Measurements from ENCODE around the gene VSNL1. TPM values are rescaled to one million over a fixed set of nuclear protein-coding genes. Genes with fewer than 3 reads are reported as not detected.

VSNL1 gene
- polyA plus RNA-seq, 3 donors: not detected

DNA sequence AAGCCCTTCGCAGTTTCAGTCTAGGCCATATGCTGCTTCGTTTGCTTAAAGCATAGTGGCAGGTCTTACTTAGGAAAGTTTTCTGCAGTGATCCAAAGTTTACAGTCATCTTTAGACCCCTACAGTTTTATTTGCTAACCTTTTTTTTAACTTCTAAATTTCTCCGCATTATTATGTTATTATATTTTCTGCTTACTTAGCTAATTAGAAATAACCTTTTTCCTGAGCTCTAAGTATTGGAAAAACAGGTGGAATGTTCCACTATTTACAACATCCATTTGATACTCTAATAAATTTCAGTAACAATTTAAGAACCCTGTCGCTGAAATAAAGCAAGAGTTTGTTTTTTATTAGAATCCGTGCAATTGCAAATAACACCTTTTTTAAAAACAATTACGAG lies 18.2 kb upstream of the VSNL1 start:
- WGBS (ENCODE audit: insufficient coverage): no CpG with 5 or more reads among the region's 6 CpGs
- H3K36me3 Mint-ChIP-seq: no peaks in the 10 kb centered on the region
- TF ChIP-seq, protein P1, sequence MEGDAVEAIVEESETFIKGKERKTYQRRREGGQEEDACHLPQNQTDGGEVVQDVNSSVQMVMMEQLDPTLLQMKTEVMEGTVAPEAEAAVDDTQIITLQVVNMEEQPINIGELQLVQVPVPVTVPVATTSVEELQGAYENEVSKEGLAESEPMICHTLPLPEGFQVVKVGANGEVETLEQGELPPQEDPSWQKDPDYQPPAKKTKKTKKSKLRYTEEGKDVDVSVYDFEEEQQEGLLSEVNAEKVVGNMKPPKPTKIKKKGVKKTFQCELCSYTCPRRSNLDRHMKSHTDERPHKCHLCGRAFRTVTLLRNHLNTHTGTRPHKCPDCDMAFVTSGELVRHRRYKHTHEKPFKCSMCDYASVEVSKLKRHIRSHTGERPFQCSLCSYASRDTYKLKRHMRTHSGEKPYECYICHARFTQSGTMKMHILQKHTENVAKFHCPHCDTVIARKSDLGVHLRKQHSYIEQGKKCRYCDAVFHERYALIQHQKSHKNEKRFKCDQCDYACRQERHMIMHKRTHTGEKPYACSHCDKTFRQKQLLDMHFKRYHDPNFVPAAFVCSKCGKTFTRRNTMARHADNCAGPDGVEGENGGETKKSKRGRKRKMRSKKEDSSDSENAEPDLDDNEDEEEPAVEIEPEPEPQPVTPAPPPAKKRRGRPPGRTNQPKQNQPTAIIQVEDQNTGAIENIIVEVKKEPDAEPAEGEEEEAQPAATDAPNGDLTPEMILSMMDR (IDR thresholded peaks at IDR 0.05): no peak
- no peaks in the 10 kb centered on the region for H3K9me3 ChIP-seq (replicated peaks in 1 of 2; ENCODE audit: control insufficient read depth in 1 of 2, insufficient read depth in 1 of 2, low read length in 2 of 2)
- H3K27ac ChIP-seq (ENCODE audit: low read depth in 1 of 2, low read length in 2 of 2): no peak overlapping the region
- H3K4me3 Mint-ChIP-seq: no peak overlapping the region
- no peaks in the 10 kb centered on the region for H4K20me1 ChIP-seq (ENCODE audit: insufficient read depth, low read length)
- intact Hi-C loops (cut with micrococcal nuclease): no loop called here
- H3K4me1 Mint-ChIP-seq: peaks cover 2% of the 10 kb centered on the region
- H2AFZ ChIP-seq (ENCODE audit: insufficient read depth, low read depth, low read length, poor library complexity, severe bottlenecking): no peak overlapping the region
- no peak overlapping the region for H3K9ac ChIP-seq (ENCODE audit: insufficient read depth, low read length, poor library complexity, severe bottlenecking)
- H3K27me3 Mint-ChIP-seq (ENCODE audit: low read depth in 3 of 3): peaks cover 21 to 35% (median 31%) of the 10 kb centered on the region in 3 donors
- DNase-seq: no peak
- H3K4me3 ChIP-seq (replicated peaks in 1 of 3; ENCODE audit: low read depth in 2 of 3, low read length in 3 of 3): no peak overlapping the region
- H3K79me2 ChIP-seq (ENCODE audit: insufficient read depth, low read length): no peaks in the 10 kb centered on the region
- H3K27ac Mint-ChIP-seq: no peak overlapping the region
- H3K4me2 ChIP-seq (replicated peaks; ENCODE audit: extremely low read depth, low read length, poor library complexity, severe bottlenecking): no peak overlapping the region
- H3K36me3 ChIP-seq (replicated peaks in 1 of 2; ENCODE audit: control insufficient read depth in 1 of 2, insufficient read depth in 2 of 2, low read length in 2 of 2): no peaks in the 10 kb centered on the region
- H3K9me3 Mint-ChIP-seq: peaks cover 0 to 6% (median 0%) of the 10 kb centered on the region in 7 donors
- H3K4me1 ChIP-seq (ENCODE audit: control insufficient read depth in 1 of 2, insufficient read depth in 2 of 2, low read length in 2 of 2): no peaks in the 10 kb centered on the region
- H3K27me3 ChIP-seq (ENCODE audit: control insufficient read depth in 2 of 2, insufficient read depth in 2 of 2, low read length in 2 of 2): peaks cover 20 to 34% of the 10 kb centered on the region in 2 donors

DNA sequence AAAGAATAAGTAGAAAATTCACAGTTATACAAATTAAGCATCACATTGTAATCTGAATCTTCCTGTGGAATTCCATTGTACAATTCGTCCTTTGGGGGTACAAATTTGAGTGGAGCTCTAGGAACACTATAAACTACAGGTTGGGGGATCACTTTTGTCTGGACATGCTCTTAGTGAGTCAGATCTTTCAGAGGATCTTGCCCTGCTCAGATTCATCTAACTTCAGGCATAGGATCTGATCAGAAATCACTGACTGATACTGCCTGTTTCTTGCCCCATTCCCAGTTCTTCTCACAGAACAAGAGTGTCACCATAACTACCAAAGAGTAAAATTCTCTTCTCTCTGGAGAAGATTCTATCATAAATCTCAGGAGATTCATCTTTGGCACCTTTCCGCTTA lies 10.7 kb upstream of the VSNL1 start:
- no peak overlapping the region for H3K27ac Mint-ChIP-seq
- H3K4me1 Mint-ChIP-seq: no peaks in the 10 kb centered on the region
- no peak overlapping the region for H3K4me3 ChIP-seq (replicated peaks in 1 of 3; ENCODE audit: low read depth in 2 of 3, low read length in 3 of 3)
- H3K4me3 Mint-ChIP-seq: no peak overlapping the region
- H3K27me3 Mint-ChIP-seq (ENCODE audit: low read depth in 3 of 3): peaks cover 0 to 12% (median 3%) of the 10 kb centered on the region in 3 donors
- DNase-seq: no peak
- intact Hi-C loops (cut with micrococcal nuclease): no loop called here
- H2AFZ ChIP-seq (ENCODE audit: insufficient read depth, low read depth, low read length, poor library complexity, severe bottlenecking): no peak overlapping the region
- H3K4me2 ChIP-seq (replicated peaks; ENCODE audit: extremely low read depth, low read length, poor library complexity, severe bottlenecking): no peak overlapping the region
- H3K9me3 Mint-ChIP-seq: no peaks in the 10 kb centered on the region
- no peaks in the 10 kb centered on the region for H3K79me2 ChIP-seq (ENCODE audit: insufficient read depth, low read length)
- no peaks in the 10 kb centered on the region for H3K36me3 Mint-ChIP-seq
- no peaks in the 10 kb centered on the region for H3K27me3 ChIP-seq (ENCODE audit: control insufficient read depth in 2 of 2, insufficient read depth in 2 of 2, low read length in 2 of 2)
- no peak overlapping the region for H3K27ac ChIP-seq (ENCODE audit: low read depth in 1 of 2, low read length in 2 of 2)
- no peaks in the 10 kb centered on the region for H3K36me3 ChIP-seq (replicated peaks in 1 of 2; ENCODE audit: control insufficient read depth in 1 of 2, insufficient read depth in 2 of 2, low read length in 2 of 2)
- TF ChIP-seq, protein P1 (IDR thresholded peaks at IDR 0.05): no peak
- H3K4me1 ChIP-seq (ENCODE audit: control insufficient read depth in 1 of 2, insufficient read depth in 2 of 2, low read length in 2 of 2): no peaks in the 10 kb centered on the region
- no peaks in the 10 kb centered on the region for H4K20me1 ChIP-seq (ENCODE audit: insufficient read depth, low read length)
- H3K9me3 ChIP-seq (replicated peaks in 1 of 2; ENCODE audit: control insufficient read depth in 1 of 2, insufficient read depth in 1 of 2, low read length in 2 of 2): no peaks in the 10 kb centered on the region
- H3K9ac ChIP-seq (ENCODE audit: insufficient read depth, low read length, poor library complexity, severe bottlenecking): no peak overlapping the region
- WGBS (ENCODE audit: insufficient coverage): 100% methylated on average over 1 of the region's 2 CpGs
